SK-N-SH (cell line): ENCODE results near the gene MAMDC2. TPM values are rescaled to one million over a fixed set of nuclear protein-coding genes. Genes with fewer than 3 reads are reported as not detected.

Source experiments
- CTCF ChIA-PET: fragments of 300-600, 350-600 bp; formaldehyde crosslinking; extraction: SDS; loops from one replicate; lab custom pipeline; 2021; lab: Yijun Ruan, JAX
- POLR2A ChIA-PET: fragments of 350-600 bp; sonication (Branson Sonifier 250); formaldehyde crosslinking; extraction: SDS; loops from one replicate; lab custom pipeline; 2020; ENCODE audit warnings: antibody characterized with exemption, inconsistent platforms; lab: Yijun Ruan, JAX
- DNase-seq: peaks from one replicate; pipeline ENCODE4 v3.0.0; 2012
- H2AFZ ChIP-seq: fragments of 200-600 bp; sonication (generic); 2 replicates; pipeline ENCODE4 v1.8.1; 2016; ENCODE audit warnings: antibody characterized with exemption, mild to moderate bottlenecking, low read depth
- H3F3A ChIP-seq: fragments of 200-600 bp; sonication (generic); replicated peaks from 2 replicates; pipeline ENCODE3; 2016; ENCODE audit warnings: antibody characterized with exemption, mild to moderate bottlenecking; ENCODE audit not compliant: insufficient read depth
- H3K27ac ChIP-seq, 2 experiments: fragments of 200-500 bp in 1 of 2; fragments of 200-600 bp in 1 of 2; sonication (Bioruptor generic) in 1 of 2; sonication (generic), shearing (Covaris generic) in 1 of 2; 2 replicates each; pipeline versions ENCODE4 v1.5.1 to v1.6.1; 2014 to 2016; ENCODE audit warnings: low read depth in 2 of 2, inconsistent platforms in 1 of 2, low read length in 1 of 2, mild to moderate bottlenecking in 1 of 2, mixed read lengths in 1 of 2
- H3K27me3 ChIP-seq: fragments of 200-600 bp; sonication (generic), shearing (Covaris generic); 2 replicates; pipeline ENCODE4 v1.6.1; 2016; ENCODE audit warnings: mixed run types; ENCODE audit not compliant: insufficient read depth
- H3K36me3 ChIP-seq, 2 experiments: fragments of 200-500 bp in 1 of 2; fragments of 200-600 bp in 1 of 2; sonication (Bioruptor generic) in 1 of 2; sonication (generic) in 1 of 2; replicated peaks in 1 of 2; 2 replicates each; pipeline versions ENCODE3 to v1.5.1; 2014 to 2016; ENCODE audit warnings: low read length in 1 of 2, mild to moderate bottlenecking in 1 of 2; ENCODE audit not compliant: insufficient read depth in 2 of 2, control insufficient read depth in 1 of 2
- H3K4me1 ChIP-seq, 2 experiments: fragments of 200-500 bp in 1 of 2; fragments of 200-600 bp in 1 of 2; sonication (Bioruptor generic) in 1 of 2; sonication (generic), shearing (Covaris generic) in 1 of 2; 2 replicates each; pipeline versions ENCODE4 v1.5.1 to v1.6.1; 2014 to 2016; ENCODE audit warnings: low read depth in 1 of 2, low read length in 1 of 2, mixed run types in 1 of 2; ENCODE audit not compliant: insufficient read depth in 2 of 2, control insufficient read depth in 1 of 2
- H3K4me2 ChIP-seq: fragments of 200-600 bp; sonication (generic), shearing (Covaris generic); 2 replicates; pipeline ENCODE4 v1.6.1; 2017; ENCODE audit warnings: mixed run types
- H3K4me3 ChIP-seq, 2 experiments: fragments of 200-500 bp in 1 of 2; fragments of 200-600 bp in 1 of 2; sonication (Bioruptor generic) in 1 of 2; sonication (generic), shearing (Covaris generic) in 1 of 2; 2 replicates each; pipeline versions ENCODE4 v1.5.1 to v1.8.1; 2014 to 2016; ENCODE audit warnings: low read depth in 2 of 2, inconsistent platforms in 1 of 2, low read length in 1 of 2, mild to moderate bottlenecking in 1 of 2, mixed read lengths in 1 of 2, moderate library complexity in 1 of 2
- H3K79me2 ChIP-seq: fragments of 200-600 bp; sonication (generic); 2 replicates; pipeline ENCODE4 v1.8.1; 2017; ENCODE audit warnings: mild to moderate bottlenecking; ENCODE audit not compliant: insufficient read depth
- H3K9ac ChIP-seq: fragments of 200-600 bp; sonication (generic); 2 replicates; pipeline ENCODE4 v1.6.1; 2017; ENCODE audit warnings: mixed run types
- H3K9me2 ChIP-seq: fragments of 200-600 bp; sonication (generic); 2 replicates; pipeline ENCODE4 v1.6.1; 2017; ENCODE audit warnings: mixed run types
- H3K9me3 ChIP-seq: fragments of 200-600 bp; sonication (generic); 2 replicates; pipeline ENCODE4 v1.6.1; 2017; ENCODE audit warnings: mixed run types, mild to moderate bottlenecking, moderate library complexity
- H4K20me1 ChIP-seq: fragments of 200-600 bp; sonication (generic); 2 replicates; pipeline ENCODE4 v1.6.1; 2017; ENCODE audit warnings: mild to moderate bottlenecking, mixed run types; ENCODE audit not compliant: insufficient read depth
- ELF1 ChIP-seq: IDR thresholded peaks from 2 replicates; pipeline ENCODE4 v1.4.0; 2012
- GATA2 ChIP-seq: sonication (generic); formaldehyde crosslinking; IDR thresholded peaks from 2 replicates; pipeline ENCODE4 v1.5.0; 2020; ENCODE audit warnings: mild to moderate bottlenecking, missing genetic modification reagents
- MEF2A ChIP-seq: IDR thresholded peaks from 2 replicates; pipeline ENCODE4 v1.4.0; 2012; ENCODE audit warnings: low read depth, borderline replicate concordance
- NFIC ChIP-seq: IDR thresholded peaks from 2 replicates; pipeline ENCODE4 v1.4.0; 2012; ENCODE audit warnings: borderline replicate concordance
- NRF1 ChIP-seq: IDR thresholded peaks from 2 replicates; pipeline ENCODE4 v1.6.1; 2012; ENCODE audit warnings: low read depth, mild to moderate bottlenecking, low read length
- POLR2AphosphoS5 ChIP-seq: IDR thresholded peaks from 2 replicates; pipeline ENCODE4 v1.6.1; 2012; ENCODE audit warnings: low read depth, low read length
- RAD21 ChIP-seq: IDR thresholded peaks from 2 replicates; pipeline ENCODE4 v1.6.1; 2012; ENCODE audit warnings: mild to moderate bottlenecking, low read length
- RCOR1 ChIP-seq: fragments of 150-350 bp; IDR thresholded peaks from 2 replicates; pipeline ENCODE4 v1.6.1; 2017; ENCODE audit warnings: antibody characterized with exemption, low read length
- RXRA ChIP-seq: IDR thresholded peaks from 2 replicates; pipeline ENCODE4 v1.4.0; 2012; ENCODE audit warnings: low read depth, mild to moderate bottlenecking, borderline replicate concordance
- SIN3A ChIP-seq: IDR thresholded peaks from 2 replicates; pipeline ENCODE4 v1.6.1; 2012; ENCODE audit warnings: low read depth, mild to moderate bottlenecking, low read length, moderate library complexity, borderline replicate concordance
- SMC3 ChIP-seq: IDR thresholded peaks from 2 replicates; pipeline ENCODE4 v1.6.1; 2012; ENCODE audit warnings: low read depth, low read length, improper control_type of control experiment
- TAF1 ChIP-seq: IDR thresholded peaks from 2 replicates; pipeline ENCODE4 v1.6.1; 2012; ENCODE audit warnings: low read depth, mild to moderate bottlenecking, low read length, moderate library complexity, borderline replicate concordance
- TCF12 ChIP-seq: IDR thresholded peaks from 2 replicates; pipeline ENCODE4 v1.4.0; 2012
- YY1 ChIP-seq: IDR thresholded peaks from 2 replicates; pipeline ENCODE4 v1.4.0; 2012; ENCODE audit warnings: low read depth, mild to moderate bottlenecking
- WGBS: methylation state at CpG from one replicate; pipeline ENCODE4 v1.1.6; 2017; ENCODE audit warnings: low lambda C conversion rate; 5-methylcytosine and 5-hydroxymethylcytosine counted together
- polyA plus RNA-seq, 3 experiments: library from polyadenylated mRNA; depleted of rRNA; stranded (reverse); fragments of >200 nt; gene quantifications; 2 replicates each; pipeline ENCODE4 v1.2.3, GENCODE V29; 2012
- TF ChIP-seq, protein P1 (sequence below): IDR thresholded peaks from 2 replicates; pipeline ENCODE4 v1.4.0; 2012; ENCODE audit warnings: low read depth
- TF ChIP-seq, protein P2 (sequence below): IDR thresholded peaks from 2 replicates; pipeline ENCODE4; 2012

Gene MAMDC2
- polyA plus RNA-seq, 1 of the 3 experiments (the other 2 are of a cell fraction): not detected

DNA sequence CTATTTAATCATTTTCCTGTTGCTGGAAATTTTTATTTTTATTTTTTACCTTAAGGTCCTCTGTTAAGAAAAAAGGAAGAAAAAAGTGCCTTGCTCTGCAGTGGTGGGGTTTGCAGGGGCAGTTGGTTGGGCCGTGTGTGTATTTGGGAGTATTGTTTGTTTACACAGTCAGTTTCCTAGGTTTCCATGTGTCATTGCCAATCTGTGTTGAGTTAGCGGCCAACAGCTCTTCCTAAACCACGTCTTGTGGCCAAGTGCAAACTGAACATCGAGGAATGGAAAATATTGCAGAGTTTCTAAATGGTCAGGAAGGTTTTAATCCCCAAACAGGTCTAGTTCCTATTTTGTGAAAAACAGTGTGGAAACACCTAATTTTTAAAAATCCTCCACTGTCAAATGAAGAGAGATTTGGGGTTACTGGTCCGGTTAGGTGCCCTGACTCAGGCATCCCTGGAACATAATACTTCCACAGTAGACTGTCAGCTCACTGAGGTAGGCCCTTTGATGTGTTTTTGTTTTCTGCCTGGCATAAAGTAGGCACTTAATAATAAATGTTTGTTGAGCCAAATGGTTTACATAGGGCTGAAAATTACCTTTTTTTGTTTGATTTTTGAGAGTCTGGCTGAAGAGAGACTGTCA, 37.0 kb downstream of the MAMDC2 start:
- no peaks in the 10 kb centered on the region for H4K20me1 ChIP-seq
- H3K9me2 ChIP-seq: no peaks in the 10 kb centered on the region
- no peak overlapping the region for H3K4me3 ChIP-seq
- H2AFZ ChIP-seq: no peak overlapping the region
- no peaks in the 10 kb centered on the region for H3K27me3 ChIP-seq
- WGBS: 56% methylated on average over 5 of the region's 5 CpGs
- ChIA-PET POLR2A (no interaction called here), CTCF (interaction anchor here (1.6 kb wide), 1 partner anchor 32 kb away, joined by 5 read pairs; no protein-coding TSS in a partner anchor)
- no peak for DNase-seq
- H3K27ac ChIP-seq: no peak overlapping the region
- H3K4me2 ChIP-seq: no peak overlapping the region
- no peaks in the 10 kb centered on the region for H3F3A ChIP-seq
- H3K79me2 ChIP-seq: no peaks in the 10 kb centered on the region
- no peaks in the 10 kb centered on the region for H3K4me1 ChIP-seq
- no peaks in the 10 kb centered on the region for H3K36me3 ChIP-seq
- no peaks in the 10 kb centered on the region for H3K9me3 ChIP-seq
- H3K9ac ChIP-seq: no peak overlapping the region
- TF ChIP-seq, protein P1, sequence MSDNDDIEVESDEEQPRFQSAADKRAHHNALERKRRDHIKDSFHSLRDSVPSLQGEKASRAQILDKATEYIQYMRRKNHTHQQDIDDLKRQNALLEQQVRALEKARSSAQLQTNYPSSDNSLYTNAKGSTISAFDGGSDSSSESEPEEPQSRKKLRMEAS: no peak
- TF ChIP-seq RCOR1 (no peak), RXRA (no peak), RAD21 (no peak), SIN3A (no peak), ELF1 (no peak), NFIC (no peak), GATA2 (CRISPR knock-in tag) (no peak), YY1 (no peak), POLR2AphosphoS5 (no peak), SMC3 (no peak), MEF2A (no peak), NRF1 (no peak), TAF1 (no peak)

DNA sequence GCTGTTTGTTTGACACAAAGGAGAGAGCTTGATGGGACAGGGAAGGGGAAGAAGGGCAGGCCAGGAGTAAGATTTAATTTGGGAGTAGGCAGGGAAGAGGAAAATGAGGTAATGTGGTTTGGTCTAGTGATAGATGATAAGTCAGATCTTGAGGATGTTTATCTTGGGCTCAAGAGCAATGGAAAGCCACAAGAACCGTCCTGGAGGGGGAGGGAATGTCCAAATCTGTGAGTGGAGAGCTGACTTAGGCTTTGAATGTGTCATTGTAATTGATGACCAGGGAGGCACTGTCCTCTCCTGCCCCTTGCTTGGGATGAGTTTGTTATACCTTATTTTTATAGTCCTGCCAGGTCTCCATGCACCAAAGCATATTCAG, 37.5 kb downstream of the MAMDC2 start:
- DNase-seq: no peak
- ChIA-PET POLR2A (no interaction called here), CTCF (interaction anchor here (0.8 to 1.6 kb wide), 2 partner anchors 15 to 32 kb away, joined by 3 to 5 read pairs; no protein-coding TSS in a partner anchor)
- H3K4me1 ChIP-seq: no peaks in the 10 kb centered on the region; a peak in 1 of 4 replicates
- no peaks in the 10 kb centered on the region for H3K79me2 ChIP-seq
- no peak overlapping the region for H3K27ac ChIP-seq
- no peaks in the 10 kb centered on the region for H3F3A ChIP-seq
- H3K36me3 ChIP-seq: no peaks in the 10 kb centered on the region
- H4K20me1 ChIP-seq: no peaks in the 10 kb centered on the region
- H3K9me2 ChIP-seq: no peaks in the 10 kb centered on the region
- TF ChIP-seq, protein P2, sequence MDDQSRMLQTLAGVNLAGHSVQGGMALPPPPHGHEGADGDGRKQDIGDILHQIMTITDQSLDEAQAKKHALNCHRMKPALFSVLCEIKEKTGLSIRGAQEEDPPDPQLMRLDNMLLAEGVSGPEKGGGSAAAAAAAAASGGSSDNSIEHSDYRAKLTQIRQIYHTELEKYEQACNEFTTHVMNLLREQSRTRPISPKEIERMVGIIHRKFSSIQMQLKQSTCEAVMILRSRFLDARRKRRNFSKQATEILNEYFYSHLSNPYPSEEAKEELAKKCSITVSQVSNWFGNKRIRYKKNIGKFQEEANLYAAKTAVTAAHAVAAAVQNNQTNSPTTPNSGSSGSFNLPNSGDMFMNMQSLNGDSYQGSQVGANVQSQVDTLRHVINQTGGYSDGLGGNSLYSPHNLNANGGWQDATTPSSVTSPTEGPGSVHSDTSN: peak; percentile 16
- TF ChIP-seq TAF1 (no peak), NFIC (no peak; the same call in 1 of the 2 replicates), TCF12 (peak; percentile 15), RCOR1 (no peak)
- TF ChIP-seq, all 33 proteins: peak for 2
- Histone ChIP-seq H3K27me3 (no peaks in the 10 kb centered on the region), H3K4me3 (no peak overlapping the region), H3K9me3 (no peaks in the 10 kb centered on the region), H2AFZ (no peak overlapping the region), H3K4me2 (no peak overlapping the region), H3K9ac (no peak overlapping the region)
- WGBS: 13% methylated on average over 1 of the region's 1 CpG
